NB4 (cell line): Measurements from ENCODE around the gene OPCML.

Experiments used
- CTCF ChIP-seq: IDR thresholded peaks from one replicate; pipeline ENCODE4 v1.5.1; 2012; ENCODE audit warnings: low read depth, low read length
- MYC ChIP-seq: IDR thresholded peaks from 2 replicates; pipeline ENCODE4 v1.6.1; 2011; ENCODE audit warnings: low read depth, low read length
- POLR2A ChIP-seq: IDR thresholded peaks from 2 replicates; pipeline ENCODE4 v1.6.1; 2011; ENCODE audit warnings: mild to moderate bottlenecking; ENCODE audit not compliant: insufficient read length; ENCODE audit errors: extremely low read depth
- TF ChIP-seq, protein P1 (sequence below): IDR thresholded peaks from 2 replicates; pipeline ENCODE4 v1.6.1; 2011; ENCODE audit warnings: low read depth, low read length

DNA sequence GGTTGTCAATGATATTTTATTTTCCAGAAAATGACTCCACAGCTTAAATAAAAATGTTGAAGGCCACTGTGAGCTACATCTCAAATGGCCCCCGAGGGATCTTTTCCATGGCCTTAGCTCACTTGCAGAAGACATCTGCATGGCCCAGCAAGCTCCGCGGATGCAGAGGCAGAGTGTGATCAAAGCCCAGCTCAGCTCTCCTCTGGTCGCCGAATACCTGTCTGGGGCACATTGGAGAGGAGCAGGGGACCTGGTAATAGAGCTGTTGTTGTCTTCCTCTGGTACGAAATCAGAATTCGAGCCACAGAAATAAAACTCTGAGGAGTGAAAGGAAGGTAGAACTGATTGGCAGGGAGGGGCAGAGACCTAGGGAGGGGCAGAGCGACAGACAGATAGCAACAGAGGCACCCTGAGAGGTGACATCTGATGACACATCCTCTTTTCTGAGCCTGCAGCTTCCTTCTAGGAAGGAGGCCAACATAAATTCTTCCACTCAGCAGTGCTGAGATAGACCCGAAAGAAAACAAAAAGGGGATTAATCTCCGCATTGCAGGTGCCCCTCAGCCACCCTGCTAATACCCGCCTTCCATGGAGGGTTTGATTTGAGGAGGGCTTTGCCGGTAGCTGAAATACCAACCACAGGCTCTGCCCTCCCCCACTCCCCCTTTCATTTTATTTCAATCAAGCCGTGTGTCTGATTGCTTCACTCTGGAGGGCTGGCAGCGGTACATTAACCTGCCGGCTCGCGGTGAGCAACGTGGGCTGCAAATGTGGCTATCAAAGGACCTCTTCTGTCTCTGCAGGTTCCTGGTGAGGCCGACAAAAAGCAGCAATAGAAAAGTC is 759.4 kb downstream of the OPCML start:
- TF ChIP-seq CTCF (no peak), POLR2A (no peak), MYC (no peak)
- TF ChIP-seq, protein P1, sequence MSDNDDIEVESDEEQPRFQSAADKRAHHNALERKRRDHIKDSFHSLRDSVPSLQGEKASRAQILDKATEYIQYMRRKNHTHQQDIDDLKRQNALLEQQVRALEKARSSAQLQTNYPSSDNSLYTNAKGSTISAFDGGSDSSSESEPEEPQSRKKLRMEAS = no peak
